Stimulated activated CD8-positive, alpha-beta memory T cell treated with anti-CD3 and anti-CD28 coated beads, Interleukin-15, amount 100 ng/mL, for 4 hours (primary cell): Measurements from ENCODE around the gene GIT1.

Experiments used
- DNase-seq, 2 donors: peaks; one replicate each; pipeline ENCODE4 v3.0.0-alpha.2; 2020; ENCODE audit warnings: low read depth in 2 of 2

GIT1 gene

GRCh38 chr17:29589524-29590410 lies at the start of gene GIT1:
Gene GIT1 (minus strand): TSS chr17:29589648. CDS start chr17:29589378, 270 bp downstream.
- DNase-seq: peak; percentile 60 to 75

DNA sequence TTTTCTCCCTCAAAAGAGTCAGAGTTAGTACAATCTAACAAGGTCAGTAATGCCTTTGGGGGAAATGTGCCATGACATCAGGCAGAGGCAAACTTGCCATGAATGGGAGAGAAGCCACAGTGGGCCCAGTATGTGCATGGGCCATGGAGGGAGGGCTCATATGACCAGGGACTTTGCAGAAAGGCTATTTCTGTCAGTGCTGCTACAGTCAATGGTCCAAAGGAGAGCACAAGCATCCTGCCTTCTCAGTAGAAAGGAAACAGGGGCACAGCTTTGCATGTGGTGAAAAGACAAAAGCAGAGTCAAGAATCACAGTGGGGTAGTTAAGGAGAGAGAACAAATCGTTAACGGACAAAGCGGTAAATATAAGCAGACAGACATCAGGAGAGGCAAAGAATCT lies 44.4 kb upstream of the GIT1 start:
- DNase-seq: no peak

DNA sequence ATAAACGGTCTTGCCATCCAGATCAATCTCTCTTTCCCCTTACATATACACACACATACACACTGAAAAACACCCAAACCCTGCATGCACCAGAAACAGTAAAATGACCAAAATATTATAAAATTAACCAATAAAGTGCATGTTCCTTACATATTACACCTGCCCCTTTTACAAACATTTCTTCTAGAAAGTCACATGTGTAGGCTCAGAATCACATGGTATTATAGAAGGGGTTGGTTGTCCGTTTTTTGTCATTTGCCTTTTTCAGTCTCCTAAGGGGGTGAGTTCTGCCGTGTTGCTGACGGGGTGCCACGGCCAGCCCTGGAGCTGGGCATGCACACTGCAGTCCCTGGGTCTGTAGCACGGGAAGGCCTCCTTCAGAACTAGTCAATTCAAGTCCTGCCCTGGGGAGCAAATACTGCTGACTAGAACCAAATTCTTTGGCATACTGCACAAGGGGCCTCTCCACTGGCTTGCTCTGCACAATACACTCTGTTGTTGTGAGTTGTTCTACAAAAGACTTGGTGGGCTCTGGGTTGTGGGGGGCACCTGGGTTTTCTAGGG lies 41.3 kb upstream of the GIT1 start:
- DNase-seq: no peak

GRCh38 chr17:29629839-29630238 lies 40.4 kb upstream of the GIT1 start:
- no peak for DNase-seq

- DNase-seq: no peak
These were observed 39.2 kb upstream of the GIT1 start for GRCh38 chr17:29628644-29629043.

GRCh38 chr17:29627951-29628350 lies 38.5 kb upstream of the GIT1 start:
- DNase-seq: no peak

- DNase-seq: no peak
These were observed 35.7 kb upstream of the GIT1 start for GRCh38 chr17:29625037-29625750.

GRCh38 chr17:29624586-29624985 lies 35.1 kb upstream of the GIT1 start:
- no peak for DNase-seq

DNA sequence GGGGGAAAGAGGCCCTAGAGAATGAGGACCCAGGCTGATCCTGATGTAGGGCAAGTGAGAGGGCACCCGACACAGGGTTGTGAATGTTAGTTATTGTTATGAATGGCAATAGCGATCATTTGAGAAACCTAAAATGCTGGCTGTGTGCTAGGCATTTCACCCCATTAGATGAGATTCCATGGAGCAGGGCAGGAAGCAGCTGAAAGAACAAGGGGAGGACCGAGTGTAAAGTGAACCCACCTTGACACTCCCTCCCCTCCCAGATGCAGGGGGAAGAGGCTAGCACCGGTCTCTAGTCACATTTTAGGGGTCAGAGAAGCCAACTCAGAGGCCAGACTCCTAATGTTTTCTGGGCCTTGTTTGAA lies 33.8 kb upstream of the GIT1 start:
- DNase-seq: no peak

- DNase-seq: no peak
These were observed 33.2 kb upstream of the GIT1 start, which contains the start of gene CORO6 for GRCh38 chr17:29622337-29623282. Gene CORO6 (minus strand): TSS chr17:29622912. CDS start chr17:29621421, 1,491 bp downstream.

DNA sequence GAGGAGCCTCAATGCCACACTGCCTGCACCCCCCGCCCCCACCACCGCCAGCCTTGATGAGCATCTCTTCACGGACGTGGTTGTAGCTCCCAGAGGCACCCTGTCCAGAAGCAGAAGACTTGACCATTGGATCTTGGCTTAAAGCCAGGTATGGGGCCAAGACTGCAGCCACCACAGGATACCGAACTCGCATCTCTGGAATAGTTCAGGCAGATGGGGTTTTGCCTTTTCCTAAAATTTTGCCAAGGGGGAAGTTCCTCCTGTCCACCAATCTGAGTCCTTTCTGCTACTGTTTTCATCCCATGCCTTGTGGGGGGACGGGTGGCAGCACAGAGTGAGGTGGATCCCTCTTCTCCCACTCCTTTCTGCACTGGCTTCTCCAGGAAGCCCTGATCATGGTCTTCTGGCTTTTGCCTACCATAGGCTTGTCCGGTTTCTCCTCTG lies 32.3 kb upstream of the GIT1 start:
- no peak for DNase-seq

GRCh38 chr17:29620779-29621500 lies 31.5 kb upstream of the GIT1 start:
- no peak for DNase-seq

DNA sequence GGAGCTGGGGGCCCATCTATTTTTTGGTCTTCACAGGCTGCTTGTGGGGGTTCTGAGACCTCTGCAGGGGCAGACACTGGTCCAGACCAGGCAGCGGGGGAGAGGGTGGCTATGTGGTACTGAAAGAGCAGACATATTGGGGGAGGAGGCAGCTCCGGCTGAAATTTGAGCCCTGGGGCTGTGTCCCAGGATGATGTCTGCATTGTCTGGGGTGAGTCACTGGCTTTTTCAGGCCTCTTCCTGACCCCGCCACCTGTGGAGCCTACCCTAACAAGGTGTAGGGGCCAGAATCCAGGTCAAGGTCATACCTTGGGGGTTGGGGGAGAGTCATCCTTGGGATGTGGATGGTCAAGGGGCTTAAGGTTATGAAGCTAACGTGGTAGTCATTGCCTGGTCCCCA lies 30.8 kb upstream of the GIT1 start:
- DNase-seq: no peak

GRCh38 chr17:29619251-29619650 lies 29.8 kb upstream of the GIT1 start:
- DNase-seq: no peak

GRCh38 chr17:29618272-29619065 lies 29.0 kb upstream of the GIT1 start:
- no peak for DNase-seq

- peak; percentile 75 to 82 for DNase-seq
These were observed 28.2 kb upstream of the GIT1 start for GRCh38 chr17:29617481-29618271.

GRCh38 chr17:29617125-29617480 lies 27.7 kb upstream of the GIT1 start:
- DNase-seq: peak; percentile 70 to 82

DNA sequence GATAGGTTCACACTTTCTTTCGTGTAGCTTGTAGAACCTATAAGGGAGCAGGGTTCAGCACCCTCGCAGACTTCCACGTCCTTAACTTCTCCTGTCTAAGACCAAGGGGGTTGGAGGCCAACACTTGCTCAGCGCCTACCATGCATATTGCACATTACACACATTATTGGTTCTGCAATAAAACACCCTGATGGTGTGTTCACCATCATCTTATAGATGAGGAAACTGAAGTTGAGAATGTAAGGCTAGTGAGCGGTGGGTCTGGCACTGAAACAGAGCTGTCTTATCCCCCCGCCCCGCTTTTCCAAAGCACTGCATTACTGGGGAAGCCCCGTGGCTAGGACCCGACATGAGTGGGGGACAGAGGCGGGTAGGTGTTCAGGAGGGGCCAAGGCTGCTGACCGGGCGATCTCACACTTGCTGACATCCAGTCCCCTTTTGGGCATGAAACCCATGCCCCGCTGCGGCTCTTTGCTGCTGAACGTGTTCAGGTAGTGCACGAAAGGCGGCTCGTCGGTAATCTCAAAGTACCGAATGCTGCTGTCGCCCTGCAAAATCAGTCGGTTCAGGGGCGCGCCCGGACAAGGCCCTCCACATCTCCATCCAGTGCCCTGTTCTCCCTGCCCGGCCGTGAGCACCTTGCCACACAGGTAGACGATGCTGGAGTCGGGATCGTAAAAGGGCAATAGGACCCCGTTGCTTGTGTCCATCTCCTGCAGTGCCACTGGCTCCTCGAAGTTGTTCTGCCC lies 27.0 kb upstream of the GIT1 start:
- DNase-seq: no peak
